ENCODE results near the gene VCL.

VCL gene

GRCh38 chr10:74063256-74063655, 65.3 kb downstream of the VCL start:
- no peak for DNase-seq (ENCODE audit: low read depth, low spot score)
- H3K27ac ChIP-seq = no peak overlapping the region

- DNase-seq (ENCODE audit: low read depth, low spot score) = no peak
- H3K27ac ChIP-seq = no peak overlapping the region
Observed at GRCh38 chr10:74067373-74068352, 69.7 kb downstream of the VCL start.

GRCh38 chr10:74071157-74071556, 73.2 kb downstream of the VCL start:
- peak overlapping the region; percentile 43 for H3K27ac ChIP-seq

GRCh38 chr10:74072503-74072902, 74.6 kb downstream of the VCL start:
- DNase-seq (ENCODE audit: low read depth, low spot score) = no peak
- H3K27ac ChIP-seq = peak overlapping the region; percentile 43

More at GRCh38 chr10:74071157-74071556, 73.2 kb downstream of the VCL start:
- DNase-seq (ENCODE audit: low read depth, low spot score) = no peak

GRCh38 chr10:74075906-74076305, 78.0 kb downstream of the VCL start:
- DNase-seq (ENCODE audit: low read depth, low spot score) = no peak
- H3K27ac ChIP-seq = no peak overlapping the region

GRCh38 chr10:74076961-74077360, 79.0 kb downstream of the VCL start:
- no peak for DNase-seq (ENCODE audit: low read depth, low spot score)
- H3K27ac ChIP-seq = no peak overlapping the region

- no peak for DNase-seq (ENCODE audit: low read depth, low spot score)
- H3K27ac ChIP-seq = no peak overlapping the region
Observed at GRCh38 chr10:74077416-74077815, 79.5 kb downstream of the VCL start.

- H3K27ac ChIP-seq = peak overlapping the region; percentile 65
- no peak for DNase-seq (ENCODE audit: low read depth, low spot score)
Observed at GRCh38 chr10:74078037-74078436, 80.1 kb downstream of the VCL start.

- no peak for DNase-seq (ENCODE audit: low read depth, low spot score)
- H3K27ac ChIP-seq = peak overlapping the region; percentile 65
Observed at GRCh38 chr10:74079028-74079935, 81.4 kb downstream of the VCL start.

- H3K27ac ChIP-seq = peak overlapping the region; percentile 65
- DNase-seq (ENCODE audit: low read depth, low spot score) = no peak
Observed at GRCh38 chr10:74079936-74080590, 82.1 kb downstream of the VCL start.

- no peak for DNase-seq (ENCODE audit: low read depth, low spot score)
- H3K27ac ChIP-seq = no peak overlapping the region
Observed at GRCh38 chr10:74081192-74081803, 83.4 kb downstream of the VCL start.

GRCh38 chr10:74081941-74082718, 84.2 kb downstream of the VCL start:
- no peak for DNase-seq (ENCODE audit: low read depth, low spot score)
- no peak overlapping the region for H3K27ac ChIP-seq

- DNase-seq (ENCODE audit: low read depth, low spot score) = no peak
Observed at GRCh38 chr10:74083304-74083703, 85.4 kb downstream of the VCL start.

GRCh38 chr10:74084955-74085354, 87.0 kb downstream of the VCL start:
- no peak overlapping the region for H3K27ac ChIP-seq
- no peak for DNase-seq (ENCODE audit: low read depth, low spot score)

More at GRCh38 chr10:74083304-74083703, 85.4 kb downstream of the VCL start:
- H3K27ac ChIP-seq = no peak overlapping the region

- no peak for DNase-seq (ENCODE audit: low read depth, low spot score)
- H3K27ac ChIP-seq = no peak overlapping the region
Observed at GRCh38 chr10:74086317-74086716, 88.4 kb downstream of the VCL start.

GRCh38 chr10:74088722-74089121, 90.8 kb downstream of the VCL start:
- no peak for DNase-seq (ENCODE audit: low read depth, low spot score)
- no peak overlapping the region for H3K27ac ChIP-seq

- H3K27ac ChIP-seq = no peak overlapping the region
- no peak for DNase-seq (ENCODE audit: low read depth, low spot score)
Observed at GRCh38 chr10:74092372-74092771, 94.5 kb downstream of the VCL start.

GRCh38 chr10:74093530-74094164, 95.7 kb downstream of the VCL start:
- DNase-seq (ENCODE audit: low read depth, low spot score) = no peak
- H3K27ac ChIP-seq = no peak overlapping the region

- DNase-seq (ENCODE audit: low read depth, low spot score) = no peak
- H3K27ac ChIP-seq = no peak overlapping the region
Observed at GRCh38 chr10:74094231-74094630, 96.3 kb downstream of the VCL start.

Measured in epithelial cell of prostate (primary cell).